ENCODE measurements around the gene C1QL2.

Gene C1QL2

DNA sequence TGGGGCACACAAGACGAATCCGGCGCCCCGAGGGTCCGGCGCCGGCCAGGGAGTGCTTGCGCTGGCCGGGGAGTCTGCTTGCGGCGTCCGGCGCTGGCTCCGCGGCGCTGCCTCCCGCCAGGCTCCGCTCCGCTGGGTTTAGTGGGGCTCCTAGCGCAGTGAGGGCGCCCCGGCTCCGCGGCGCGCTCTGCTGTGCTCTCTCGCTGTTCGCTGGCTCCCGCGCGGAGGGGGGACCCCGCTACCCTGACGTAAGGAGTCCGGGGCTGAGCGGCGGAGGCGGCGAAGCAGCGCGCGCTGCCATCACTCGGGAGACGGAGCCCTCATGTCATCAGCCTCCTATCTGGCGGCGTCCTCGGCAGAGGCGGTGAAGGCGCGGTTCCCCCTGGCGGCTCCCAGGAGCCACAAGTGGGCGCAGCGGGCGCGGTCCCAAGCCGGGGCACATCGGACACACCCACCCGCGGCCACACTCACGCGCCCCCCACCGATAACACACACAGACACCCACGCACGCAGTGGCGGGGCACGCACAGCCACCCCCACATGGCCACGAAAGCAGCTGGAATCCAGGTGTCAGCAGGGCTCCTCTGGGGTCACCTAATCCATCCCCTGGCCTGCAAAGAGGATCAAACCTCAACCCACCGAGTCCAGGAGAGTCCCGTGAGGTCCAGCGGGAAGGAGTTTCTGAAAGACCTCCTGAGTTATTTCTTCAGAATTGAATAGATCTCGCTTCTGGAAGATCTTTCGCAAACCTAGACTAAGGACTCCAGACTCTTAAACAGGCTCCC, at the start of gene C1QL2:
Gene C1QL2 (minus strand): TSS at position 189 of the 785 bp plus-strand sequence. CDS start 482 bp downstream, outside the sequence.
- DNase-seq (ENCODE audit: low spot score) = peak; percentile 56

DNA sequence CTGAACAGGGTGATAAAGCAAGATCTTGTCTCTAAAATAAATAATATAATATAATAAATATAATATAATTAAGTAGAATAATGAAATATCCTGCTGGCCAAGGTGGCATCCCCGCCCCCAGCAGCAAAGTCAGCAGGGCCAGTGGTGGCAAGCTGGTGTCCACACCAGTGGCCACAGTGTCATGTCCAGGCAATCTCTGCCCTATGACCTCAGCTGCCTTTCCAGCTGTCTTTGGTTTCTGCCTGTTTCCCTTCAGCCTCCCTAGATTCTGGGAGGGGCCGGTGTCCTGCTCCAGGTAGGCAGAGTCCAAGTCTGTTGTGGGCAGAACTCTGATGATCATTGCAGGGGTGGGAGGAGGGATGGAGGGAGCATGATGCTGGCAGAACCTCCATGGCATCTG, 48.9 kb upstream of the C1QL2 start:
- DNase-seq (ENCODE audit: low spot score) = no peak

- DNase-seq (ENCODE audit: low spot score) = no peak
These were observed 47.6 kb upstream of the C1QL2 start for GRCh38 chr2:119206201-119206600.

DNA sequence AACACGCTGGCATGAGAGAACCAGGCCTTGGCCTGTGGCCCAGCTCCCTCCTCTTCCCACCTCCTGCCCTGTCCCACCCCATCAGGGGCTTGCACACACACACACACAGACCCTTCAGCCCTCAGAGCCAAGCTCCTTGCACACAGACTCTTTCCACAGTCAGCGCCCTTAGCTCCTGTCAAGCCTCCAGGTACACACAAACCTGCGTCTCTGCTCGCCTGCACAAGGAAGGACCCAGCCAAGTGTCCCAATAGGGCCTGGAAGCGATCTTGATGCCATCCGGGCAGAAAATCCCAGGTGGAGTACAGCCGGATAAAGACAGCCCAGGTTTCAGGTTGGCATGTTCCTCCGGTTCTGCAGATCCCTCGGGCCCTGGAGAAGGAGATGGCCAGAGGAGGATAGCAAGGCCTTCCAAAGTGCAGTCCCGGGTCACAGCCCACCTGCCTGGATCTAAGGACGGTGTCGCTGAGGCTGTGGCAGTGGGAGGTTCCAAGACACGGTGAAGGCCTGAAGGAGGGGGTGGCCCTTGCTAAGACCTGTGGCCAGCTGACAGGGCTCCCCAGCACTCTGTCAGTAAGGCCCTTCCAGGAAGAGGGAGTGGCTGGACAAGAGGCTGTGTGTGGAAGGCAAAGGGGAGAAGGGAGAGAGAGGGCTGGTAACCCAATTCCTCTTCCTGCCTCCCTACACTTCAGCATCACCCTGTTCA, 46.6 kb upstream of the C1QL2 start:
- no peak for DNase-seq (ENCODE audit: low spot score)

GRCh38 chr2:119204525-119204924, 46.0 kb upstream of the C1QL2 start:
- DNase-seq (ENCODE audit: low spot score) = no peak

GRCh38 chr2:119202610-119203310, 44.2 kb upstream of the C1QL2 start:
- DNase-seq (ENCODE audit: low spot score) = no peak

GRCh38 chr2:119201815-119202214, 43.3 kb upstream of the C1QL2 start:
- DNase-seq (ENCODE audit: low spot score) = no peak

GRCh38 chr2:119198240-119198840, 39.8 kb upstream of the C1QL2 start:
- DNase-seq (ENCODE audit: low spot score) = no peak

- no peak for DNase-seq (ENCODE audit: low spot score)
These were observed 39.1 kb upstream of the C1QL2 start for GRCh38 chr2:119197529-119198239.

DNA sequence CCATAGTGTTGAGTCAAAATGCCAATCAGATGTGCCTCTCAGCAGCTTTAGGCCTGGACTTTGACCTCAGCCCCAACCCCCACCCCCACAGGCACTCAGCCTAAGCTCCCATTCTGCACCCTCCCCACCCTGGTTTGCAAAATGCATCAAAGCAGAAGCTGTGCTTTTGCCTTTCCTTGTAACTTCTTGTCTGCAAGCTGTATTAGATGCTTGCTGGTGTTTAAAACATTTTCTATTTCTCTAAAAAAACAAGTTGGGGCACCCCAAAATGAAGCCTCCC, 38.5 kb upstream of the C1QL2 start:
- DNase-seq (ENCODE audit: low spot score) = no peak

DNA sequence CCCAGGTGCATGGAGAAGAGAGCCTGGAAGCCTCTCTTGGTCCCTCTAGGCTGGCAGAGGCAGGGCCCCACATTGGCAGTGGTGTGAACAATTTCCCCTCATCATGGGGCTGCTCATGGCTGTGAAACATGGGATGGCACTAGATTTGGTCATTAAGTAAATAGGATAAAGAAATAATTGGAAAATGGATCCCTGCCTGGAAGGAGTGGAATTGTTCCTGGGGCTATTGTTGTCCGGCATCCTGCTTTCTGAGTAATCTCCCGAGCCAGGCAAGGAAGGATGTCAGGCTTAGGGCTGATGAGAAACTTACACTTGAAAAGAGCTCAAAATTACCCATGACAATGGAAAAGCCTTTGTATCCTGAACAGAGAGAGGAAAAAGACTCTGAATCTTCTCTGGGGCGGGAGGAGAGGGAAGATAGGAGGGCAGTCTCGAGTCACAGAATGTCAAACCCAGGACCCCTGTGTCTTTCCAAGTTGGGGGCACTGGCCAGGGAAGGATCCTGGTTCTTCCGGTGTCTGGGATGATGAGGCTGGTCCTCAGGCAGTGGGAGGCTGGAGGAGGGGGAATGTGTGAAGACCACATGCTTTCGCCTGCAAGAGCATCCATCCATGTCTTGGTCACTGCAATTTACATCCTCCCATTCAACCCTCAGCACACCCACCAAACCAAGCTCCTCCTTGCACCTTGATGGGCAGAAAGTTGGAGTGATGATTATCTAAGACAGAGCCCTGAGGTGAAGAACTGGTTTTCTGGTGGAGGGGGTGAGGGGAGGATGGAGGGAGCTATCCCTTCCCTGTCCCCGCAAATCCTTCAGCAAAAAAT, 38.0 kb upstream of the C1QL2 start:
- DNase-seq (ENCODE audit: low spot score) = no peak

DNA sequence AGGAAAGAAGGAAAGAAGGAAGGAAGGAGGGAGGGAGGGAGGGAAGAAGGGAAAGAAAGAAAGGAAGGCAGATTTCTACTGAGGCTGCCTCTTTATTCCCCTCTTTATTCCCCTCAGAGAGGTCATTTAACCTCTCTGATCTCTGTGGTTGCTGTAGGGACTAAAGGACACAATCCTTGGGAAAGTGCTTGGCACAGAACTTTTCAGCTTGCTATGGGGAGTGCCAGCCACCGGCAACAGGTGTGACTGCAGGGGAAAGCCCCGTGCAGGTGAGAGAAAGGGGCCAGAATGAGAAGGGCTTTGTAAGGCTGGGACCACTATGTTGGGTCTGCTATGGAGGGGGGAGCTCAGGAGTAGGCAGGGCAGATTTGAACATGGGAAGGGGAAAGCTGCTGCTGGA, 37.3 kb upstream of the C1QL2 start:
- DNase-seq (ENCODE audit: low spot score) = no peak

GRCh38 chr2:119195001-119195400, 36.5 kb upstream of the C1QL2 start:
- no peak for DNase-seq (ENCODE audit: low spot score)

GRCh38 chr2:119192893-119193292, 34.3 kb upstream of the C1QL2 start:
- no peak for DNase-seq (ENCODE audit: low spot score)

DNA sequence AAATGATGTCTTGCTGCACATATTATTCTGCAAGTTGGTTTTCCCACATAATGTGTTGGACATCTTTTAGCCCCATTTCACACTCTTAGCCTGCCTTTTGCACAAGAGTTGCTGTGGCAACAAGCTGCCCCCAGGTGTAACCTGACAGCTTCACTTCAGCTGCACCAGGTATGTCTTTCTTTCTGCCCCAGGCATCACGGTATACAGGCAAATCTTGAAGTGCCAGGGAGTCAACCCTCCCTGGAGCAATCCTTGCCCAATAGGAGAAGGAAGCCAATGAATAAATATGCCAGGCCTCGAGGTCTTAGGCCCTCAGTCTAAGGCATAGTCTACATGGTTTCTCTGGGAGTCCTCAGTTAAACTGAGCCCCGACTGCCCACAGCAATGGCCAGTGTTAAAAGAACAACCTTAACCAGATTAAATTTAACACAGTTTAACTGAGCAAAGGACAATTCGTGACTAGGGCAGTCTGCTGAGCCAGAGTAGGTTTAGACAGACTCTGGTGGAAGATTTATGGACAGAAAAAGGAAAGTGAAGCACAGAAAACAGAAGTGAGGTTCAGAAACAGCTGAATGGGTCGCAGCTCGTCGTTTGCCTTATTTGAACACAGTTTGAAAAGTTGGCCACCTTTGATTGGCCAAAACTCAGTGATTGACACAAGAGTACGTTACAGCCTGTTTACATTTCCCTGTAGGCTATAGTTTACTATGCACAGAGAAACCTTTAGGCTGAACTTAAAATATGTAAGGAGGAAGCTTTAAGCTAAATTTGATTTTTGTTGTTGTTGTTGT, 32.0 kb upstream of the C1QL2 start:
- DNase-seq (ENCODE audit: low spot score) = no peak

- DNase-seq (ENCODE audit: low spot score) = no peak
These were observed 26.0 kb upstream of the C1QL2 start for GRCh38 chr2:119184512-119184911.

DNA sequence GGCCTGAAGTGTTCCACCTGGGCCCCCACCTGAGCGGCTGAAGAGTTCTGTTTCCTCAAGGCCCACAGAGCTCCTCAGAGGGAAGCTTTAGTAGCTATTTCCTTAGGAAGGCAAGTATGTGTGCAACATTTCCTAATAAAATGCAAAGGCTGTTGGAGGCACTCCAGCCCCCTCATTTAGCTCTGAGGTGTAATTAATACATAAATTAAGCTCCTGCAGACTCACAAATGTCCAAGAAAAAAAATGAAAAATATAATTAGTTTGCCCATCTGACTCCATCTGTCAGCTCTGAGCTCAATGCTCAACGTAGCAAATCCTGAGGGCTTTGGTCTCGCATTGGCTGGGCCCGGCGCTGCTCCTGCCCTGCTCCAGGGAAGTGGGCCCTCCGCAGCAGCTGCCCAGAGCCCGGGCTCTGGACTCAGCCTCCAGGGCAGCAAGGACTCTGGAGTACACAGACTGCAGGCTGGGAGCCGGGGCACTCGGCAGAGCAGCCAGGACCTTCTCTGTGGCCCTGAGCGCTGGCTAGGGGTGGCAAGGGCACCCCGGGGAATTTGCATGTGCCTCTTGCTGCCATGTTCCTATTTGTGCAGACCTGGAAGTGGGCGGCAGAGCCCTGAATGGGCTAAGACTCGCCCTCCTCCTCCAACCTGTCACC, 23.4 kb upstream of the C1QL2 start:
- no peak for DNase-seq (ENCODE audit: low spot score)

GRCh38 chr2:119181391-119181790, 22.8 kb upstream of the C1QL2 start:
- DNase-seq (ENCODE audit: low spot score) = no peak

DNA sequence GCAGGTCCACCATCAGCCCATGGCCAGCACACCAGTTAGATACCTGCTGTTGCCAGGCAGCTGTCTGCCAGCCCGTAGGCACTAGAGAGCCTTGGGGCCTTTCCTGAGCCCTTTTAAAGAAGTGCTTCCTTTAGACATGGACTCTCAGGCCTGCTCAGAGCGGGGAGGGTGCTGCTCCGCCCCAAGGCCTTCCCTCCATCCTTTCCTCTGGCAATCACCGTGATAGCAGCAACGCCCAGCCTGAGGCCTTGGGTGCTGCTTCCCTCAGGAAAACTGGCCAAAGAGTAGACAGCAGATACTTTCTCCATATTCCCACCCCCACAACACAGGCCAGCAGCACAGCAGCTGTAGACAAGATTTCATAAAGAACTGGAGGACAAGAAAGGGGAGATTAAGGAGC, 22.3 kb upstream of the C1QL2 start:
- no peak for DNase-seq (ENCODE audit: low spot score)

- DNase-seq (ENCODE audit: low spot score) = no peak
These were observed 21.4 kb upstream of the C1QL2 start for GRCh38 chr2:119179991-119180390.
